C4-2B (cell line): Measurements from ENCODE around the gene RADIL.

ENCODE experiments used
- ZFX ChIP-seq: fragments of 450-650 bp; IDR thresholded peaks from 2 replicates; pipeline ENCODE4 v1.6.1; 2017
- TF ChIP-seq, protein P1 (sequence below): fragments of 450-650 bp; conservative IDR thresholded peaks from 2 replicates; pipeline ENCODE4 v1.5.1; 2017; ENCODE audit warnings: mild to moderate bottlenecking

DNA sequence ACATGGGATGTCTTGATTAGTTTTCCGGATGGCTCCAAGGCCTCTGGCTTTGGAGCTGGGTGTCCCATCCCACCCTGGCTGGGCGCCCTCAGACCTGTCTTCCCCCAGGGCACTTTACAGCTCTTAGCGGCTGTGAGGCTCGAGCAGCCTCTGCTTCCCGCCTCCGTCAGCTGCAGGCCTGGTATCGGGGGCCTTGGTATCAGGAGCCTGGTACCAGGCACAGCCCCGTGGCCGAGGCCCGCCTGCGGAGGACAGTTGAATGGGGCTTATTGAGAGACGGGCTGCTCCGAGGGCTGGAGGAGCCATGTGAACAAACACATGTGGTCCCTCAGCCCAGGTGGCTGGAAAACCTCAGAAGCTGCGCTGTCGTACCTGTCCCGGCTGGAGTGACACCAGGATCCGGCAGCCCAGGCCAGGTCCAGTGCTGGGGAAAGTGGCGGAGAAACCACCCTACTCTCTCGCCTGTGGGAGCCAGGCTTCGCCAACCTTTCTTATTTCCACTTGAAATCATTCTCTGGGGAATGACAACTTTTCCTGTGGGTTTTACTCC, 132.0 kb downstream of the RADIL start:
- TF ChIP-seq, protein P1, sequence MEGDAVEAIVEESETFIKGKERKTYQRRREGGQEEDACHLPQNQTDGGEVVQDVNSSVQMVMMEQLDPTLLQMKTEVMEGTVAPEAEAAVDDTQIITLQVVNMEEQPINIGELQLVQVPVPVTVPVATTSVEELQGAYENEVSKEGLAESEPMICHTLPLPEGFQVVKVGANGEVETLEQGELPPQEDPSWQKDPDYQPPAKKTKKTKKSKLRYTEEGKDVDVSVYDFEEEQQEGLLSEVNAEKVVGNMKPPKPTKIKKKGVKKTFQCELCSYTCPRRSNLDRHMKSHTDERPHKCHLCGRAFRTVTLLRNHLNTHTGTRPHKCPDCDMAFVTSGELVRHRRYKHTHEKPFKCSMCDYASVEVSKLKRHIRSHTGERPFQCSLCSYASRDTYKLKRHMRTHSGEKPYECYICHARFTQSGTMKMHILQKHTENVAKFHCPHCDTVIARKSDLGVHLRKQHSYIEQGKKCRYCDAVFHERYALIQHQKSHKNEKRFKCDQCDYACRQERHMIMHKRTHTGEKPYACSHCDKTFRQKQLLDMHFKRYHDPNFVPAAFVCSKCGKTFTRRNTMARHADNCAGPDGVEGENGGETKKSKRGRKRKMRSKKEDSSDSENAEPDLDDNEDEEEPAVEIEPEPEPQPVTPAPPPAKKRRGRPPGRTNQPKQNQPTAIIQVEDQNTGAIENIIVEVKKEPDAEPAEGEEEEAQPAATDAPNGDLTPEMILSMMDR: no peak
- TF ChIP-seq ZFX: no peak
